Activated T-cell treated with anti-CD3 and anti-CD28 coated beads, Interleukin-2, amount 50 U/mL, for 24 hours (primary cell): ENCODE data around the gene NAA38.

Experiments
- DNase-seq: peaks from one replicate; pipeline ENCODE4 v3.0.0-alpha.2; 2020
- H3K27ac Mint-ChIP-seq: 2 replicates; pipeline ENCODE4 v1.8.0; 2020; ENCODE audit warnings: mild to moderate bottlenecking, mixed read lengths
- H3K27me3 Mint-ChIP-seq: 2 replicates; pipeline ENCODE4 v1.8.0; 2020; ENCODE audit warnings: mixed read lengths
- H3K36me3 Mint-ChIP-seq: 2 replicates; pipeline ENCODE4 v1.8.0; 2020; ENCODE audit warnings: low read depth, mixed read lengths
- H3K4me1 Mint-ChIP-seq: 2 replicates; pipeline ENCODE4 v1.8.0; 2020; ENCODE audit warnings: low read depth, mixed read lengths
- H3K4me3 Mint-ChIP-seq: 2 replicates; pipeline ENCODE4 v1.8.0; 2020; ENCODE audit warnings: mild to moderate bottlenecking, moderate library complexity, mixed read lengths
- H3K9me3 Mint-ChIP-seq: 2 replicates; pipeline ENCODE4 v1.8.0; 2020; ENCODE audit warnings: mixed read lengths

The NAA38 gene

GRCh38 chr17:7850701-7851437 lies 6.5 kb downstream of the NAA38 start:
- no peak for DNase-seq
- Mint-ChIP-seq H3K27me3 (no peaks in the 10 kb centered on the region), H3K9me3 (no peaks in the 10 kb centered on the region), H3K36me3 (peaks cover 76% of the 10 kb centered on the region), H3K4me3 (peak overlapping the region; percentile 77), H3K27ac (peak overlapping the region; percentile 81), H3K4me1 (peaks cover 75% of the 10 kb centered on the region)

- H3K27ac Mint-ChIP-seq: peak overlapping the region; percentile 81
- peak overlapping the region; percentile 77 for H3K4me3 Mint-ChIP-seq
- no peak for DNase-seq
- H3K27me3 Mint-ChIP-seq: no peaks in the 10 kb centered on the region
- H3K9me3 Mint-ChIP-seq: no peaks in the 10 kb centered on the region
- H3K36me3 Mint-ChIP-seq: peaks cover 85% of the 10 kb centered on the region
- peaks cover 70% of the 10 kb centered on the region for H3K4me1 Mint-ChIP-seq
Measured at GRCh38 chr17:7849751-7850504, 7.4 kb downstream of the NAA38 start.

- Mint-ChIP-seq H3K36me3 (peaks cover 86% of the 10 kb centered on the region), H3K27ac (peak overlapping the region; percentile 81), H3K9me3 (no peaks in the 10 kb centered on the region), H3K27me3 (no peaks in the 10 kb centered on the region), H3K4me1 (peaks cover 66% of the 10 kb centered on the region), H3K4me3 (peak overlapping the region; percentile 77)
- DNase-seq: no peak
Measured at GRCh38 chr17:7849130-7849750, 8.1 kb downstream of the NAA38 start.

- H3K9me3 Mint-ChIP-seq: no peaks in the 10 kb centered on the region
- H3K36me3 Mint-ChIP-seq: peaks cover 86% of the 10 kb centered on the region
- DNase-seq: no peak
- peaks cover 64% of the 10 kb centered on the region for H3K4me1 Mint-ChIP-seq
- H3K27ac Mint-ChIP-seq: no peak overlapping the region
- H3K27me3 Mint-ChIP-seq: no peaks in the 10 kb centered on the region
- H3K4me3 Mint-ChIP-seq: peak overlapping the region; percentile 77
Measured at GRCh38 chr17:7848739-7849129, 8.6 kb downstream of the NAA38 start.

GRCh38 chr17:7848131-7848579 lies 9.2 kb downstream of the NAA38 start:
- Mint-ChIP-seq H3K4me1 (peaks cover 63% of the 10 kb centered on the region), H3K36me3 (peaks cover 90% of the 10 kb centered on the region), H3K4me3 (peak overlapping the region; percentile 36), H3K27me3 (no peaks in the 10 kb centered on the region), H3K27ac (peak overlapping the region; percentile 47), H3K9me3 (no peaks in the 10 kb centered on the region)
- no peak for DNase-seq

- H3K4me1 Mint-ChIP-seq: peaks cover 56% of the 10 kb centered on the region
- no peaks in the 10 kb centered on the region for H3K9me3 Mint-ChIP-seq
- peak overlapping the region; percentile 97 for H3K4me3 Mint-ChIP-seq
- DNase-seq: no peak
- no peaks in the 10 kb centered on the region for H3K27me3 Mint-ChIP-seq
- peak overlapping the region; percentile 85 for H3K27ac Mint-ChIP-seq
- peaks cover 87% of the 10 kb centered on the region for H3K36me3 Mint-ChIP-seq
Measured at GRCh38 chr17:7846765-7847661, 10.3 kb downstream of the NAA38 start.

- Mint-ChIP-seq H3K36me3 (peaks cover 83% of the 10 kb centered on the region), H3K4me1 (peaks cover 51% of the 10 kb centered on the region), H3K9me3 (no peaks in the 10 kb centered on the region), H3K27ac (peak overlapping the region; percentile 100), H3K27me3 (no peaks in the 10 kb centered on the region), H3K4me3 (peak overlapping the region; percentile 97)
- no peak for DNase-seq
Measured at GRCh38 chr17:7846063-7846735, 11.2 kb downstream of the NAA38 start.

- peaks cover 79% of the 10 kb centered on the region for H3K36me3 Mint-ChIP-seq
- H3K9me3 Mint-ChIP-seq: no peaks in the 10 kb centered on the region
- peaks cover 51% of the 10 kb centered on the region for H3K4me1 Mint-ChIP-seq
- H3K27ac Mint-ChIP-seq: peak overlapping the region; percentile 100
- peak overlapping the region; percentile 97 for H3K4me3 Mint-ChIP-seq
- DNase-seq: no peak
- H3K27me3 Mint-ChIP-seq: no peaks in the 10 kb centered on the region
Measured at GRCh38 chr17:7845359-7846062, 11.8 kb downstream of the NAA38 start.

- Mint-ChIP-seq H3K27me3 (no peaks in the 10 kb centered on the region), H3K36me3 (peaks cover 69% of the 10 kb centered on the region), H3K4me1 (peaks cover 51% of the 10 kb centered on the region), H3K9me3 (no peaks in the 10 kb centered on the region), H3K27ac (peak overlapping the region; percentile 100), H3K4me3 (peak overlapping the region; percentile 97)
- peak; percentile 88 for DNase-seq
Measured at GRCh38 chr17:7844292-7845154, 12.8 kb downstream of the NAA38 start.

GRCh38 chr17:7843536-7844291 lies 13.6 kb downstream of the NAA38 start:
- Mint-ChIP-seq H3K36me3 (peaks cover 62% of the 10 kb centered on the region), H3K4me1 (peaks cover 54% of the 10 kb centered on the region)
- peak; percentile 94 for DNase-seq

GRCh38 chr17:7843257-7843535 lies 14.2 kb downstream of the NAA38 start:
- Mint-ChIP-seq H3K27me3 (no peaks in the 10 kb centered on the region), H3K36me3 (peaks cover 60% of the 10 kb centered on the region)
- DNase-seq: peak; percentile 82

More at GRCh38 chr17:7843536-7844291, 13.6 kb downstream of the NAA38 start:
- Mint-ChIP-seq H3K9me3 (no peaks in the 10 kb centered on the region), H3K27ac (peak overlapping the region; percentile 100), H3K27me3 (no peaks in the 10 kb centered on the region), H3K4me3 (peak overlapping the region; percentile 97)

More at GRCh38 chr17:7843257-7843535, 14.2 kb downstream of the NAA38 start:
- H3K9me3 Mint-ChIP-seq: no peaks in the 10 kb centered on the region
- H3K27ac Mint-ChIP-seq: peak overlapping the region; percentile 100
- H3K4me1 Mint-ChIP-seq: peaks cover 56% of the 10 kb centered on the region
- peak overlapping the region; percentile 97 for H3K4me3 Mint-ChIP-seq
